Testis (tissue), 2 donors: ENCODE results near the gene SIX4.

Experiments
- POLR2A ChIP-seq: fragments of 450-650 bp; IDR thresholded peaks from one replicate; pipeline ENCODE4 v1.6.1; 2017; ENCODE audit warnings: antibody characterized with exemption, mild to moderate bottlenecking, moderate library complexity
- TF ChIP-seq, protein P1 (sequence below), 3 experiments: fragments of 450-650 bp in 2 of 3; fragments of 200-600 bp in 1 of 3; sonication (generic) in 1 of 3; IDR thresholded peaks; one replicate each; pipeline ENCODE4 v1.5.1; 2016 to 2019; ENCODE audit warnings: antibody characterized with exemption in 3 of 3, mild to moderate bottlenecking in 2 of 3, moderate library complexity in 1 of 3

DNA sequence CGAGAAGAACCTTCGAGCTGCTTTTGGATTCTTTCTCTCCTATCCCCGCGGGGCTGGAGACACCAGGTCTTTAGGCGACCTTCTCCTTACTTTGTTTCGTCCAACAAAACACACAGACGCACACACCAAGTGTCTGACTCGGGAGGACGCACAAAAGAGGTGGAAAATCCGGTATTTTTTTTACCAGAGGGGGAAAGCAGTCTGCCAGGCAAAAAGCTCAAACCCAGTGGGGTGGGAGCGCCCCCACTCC lies 2.1 kb downstream of the SIX4 start:
- TF ChIP-seq, protein P1, sequence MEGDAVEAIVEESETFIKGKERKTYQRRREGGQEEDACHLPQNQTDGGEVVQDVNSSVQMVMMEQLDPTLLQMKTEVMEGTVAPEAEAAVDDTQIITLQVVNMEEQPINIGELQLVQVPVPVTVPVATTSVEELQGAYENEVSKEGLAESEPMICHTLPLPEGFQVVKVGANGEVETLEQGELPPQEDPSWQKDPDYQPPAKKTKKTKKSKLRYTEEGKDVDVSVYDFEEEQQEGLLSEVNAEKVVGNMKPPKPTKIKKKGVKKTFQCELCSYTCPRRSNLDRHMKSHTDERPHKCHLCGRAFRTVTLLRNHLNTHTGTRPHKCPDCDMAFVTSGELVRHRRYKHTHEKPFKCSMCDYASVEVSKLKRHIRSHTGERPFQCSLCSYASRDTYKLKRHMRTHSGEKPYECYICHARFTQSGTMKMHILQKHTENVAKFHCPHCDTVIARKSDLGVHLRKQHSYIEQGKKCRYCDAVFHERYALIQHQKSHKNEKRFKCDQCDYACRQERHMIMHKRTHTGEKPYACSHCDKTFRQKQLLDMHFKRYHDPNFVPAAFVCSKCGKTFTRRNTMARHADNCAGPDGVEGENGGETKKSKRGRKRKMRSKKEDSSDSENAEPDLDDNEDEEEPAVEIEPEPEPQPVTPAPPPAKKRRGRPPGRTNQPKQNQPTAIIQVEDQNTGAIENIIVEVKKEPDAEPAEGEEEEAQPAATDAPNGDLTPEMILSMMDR (IDR thresholded peaks at IDR 0.05), result no peak
- TF ChIP-seq POLR2A, result no peak
